GM18519 (cell line): ENCODE data around the gene CCDC28A.

Source experiments
- ATAC-seq: cut with Tn5 transposase; IDR thresholded peaks from one replicate; pipeline ENCODE4 v1.9.1; 2021; ENCODE audit warnings: mild to moderate bottlenecking, moderate library complexity; ENCODE audit not compliant: unreplicated experiment, low FRiP score

Gene CCDC28A

GRCh38 chr6:138787138-138787537 lies 13.6 kb downstream of the CCDC28A start:
- no peak for ATAC-seq

DNA sequence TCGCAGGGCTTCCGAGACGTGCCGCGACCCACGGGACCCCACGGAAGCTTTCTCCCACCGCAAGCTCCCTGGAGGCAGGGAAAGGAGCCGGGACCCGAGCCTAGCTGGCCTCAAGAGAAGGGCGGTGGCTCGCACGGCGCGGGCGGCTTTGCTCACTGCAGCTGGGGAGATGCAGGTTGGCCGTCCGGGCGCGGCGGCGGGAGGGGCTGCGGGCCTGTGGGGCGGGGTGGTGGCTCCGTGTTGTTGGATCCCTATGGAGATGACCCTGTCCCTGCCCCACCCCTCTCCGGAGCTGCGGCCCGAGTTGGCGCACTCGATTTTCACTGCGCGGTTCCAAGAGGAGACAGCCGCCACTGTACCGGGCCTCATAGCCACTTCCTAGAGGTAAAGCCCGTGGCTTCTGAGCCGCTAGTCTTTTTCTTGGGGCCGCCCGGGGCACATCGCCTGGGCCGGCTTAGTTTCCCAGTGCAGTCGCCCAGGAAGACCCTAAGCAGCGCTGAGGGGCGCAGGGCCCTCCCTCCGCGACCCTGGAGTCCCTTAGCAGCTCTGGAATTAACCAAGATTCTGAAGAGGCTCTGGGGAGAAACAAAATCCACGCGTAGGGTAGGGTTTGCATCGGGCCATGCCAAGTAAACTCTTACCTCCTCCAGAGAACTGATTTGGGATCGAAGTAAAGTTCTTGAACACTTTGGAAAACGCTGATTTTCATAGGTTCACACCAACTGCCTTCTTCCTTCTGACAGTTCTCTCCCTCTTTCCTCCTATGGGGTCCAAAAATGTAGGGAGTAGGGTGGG lies 22.4 kb downstream of the CCDC28A start, which contains the start of gene ECT2L:
ECT2L (plus strand) TSS at position 279 of the 795 bp plus-strand sequence. CDS start 17,188 bp downstream, outside the sequence.
- no peak for ATAC-seq

GRCh38 chr6:138796771-138797170 lies 23.2 kb downstream of the CCDC28A start:
- no peak for ATAC-seq

DNA sequence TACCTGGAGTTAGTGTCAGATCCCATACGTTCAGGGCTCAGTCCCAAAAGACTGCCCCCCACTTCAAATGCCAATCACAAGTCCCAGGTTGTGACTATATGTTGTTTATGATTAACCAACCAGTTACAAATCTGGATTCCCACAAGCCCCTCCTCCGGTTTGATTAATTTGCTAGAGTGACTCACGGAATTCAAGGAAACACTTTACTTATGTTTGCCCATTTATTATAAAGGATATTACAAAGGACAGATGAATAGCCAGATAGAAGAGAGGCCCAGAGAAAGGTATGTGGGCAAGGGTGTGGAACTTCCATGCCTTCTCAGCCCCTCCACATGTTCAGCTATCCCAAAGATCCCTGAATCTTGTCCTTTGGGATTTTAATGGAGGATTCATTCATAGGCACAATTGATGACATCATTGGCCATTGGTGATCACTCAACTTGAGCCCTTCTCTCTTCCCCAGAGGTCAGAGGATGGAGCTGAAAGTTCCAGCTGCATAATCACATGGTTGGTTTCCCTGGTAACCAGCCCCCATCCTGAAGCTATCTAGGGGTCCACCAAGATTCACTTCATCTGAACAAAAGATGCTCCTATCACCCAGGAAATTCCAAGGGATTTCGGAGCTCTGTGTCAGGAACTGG lies 24.4 kb downstream of the CCDC28A start:
- no peak for ATAC-seq

- no peak for ATAC-seq
Observed at GRCh38 chr6:138800377-138801150, 27.0 kb downstream of the CCDC28A start.

DNA sequence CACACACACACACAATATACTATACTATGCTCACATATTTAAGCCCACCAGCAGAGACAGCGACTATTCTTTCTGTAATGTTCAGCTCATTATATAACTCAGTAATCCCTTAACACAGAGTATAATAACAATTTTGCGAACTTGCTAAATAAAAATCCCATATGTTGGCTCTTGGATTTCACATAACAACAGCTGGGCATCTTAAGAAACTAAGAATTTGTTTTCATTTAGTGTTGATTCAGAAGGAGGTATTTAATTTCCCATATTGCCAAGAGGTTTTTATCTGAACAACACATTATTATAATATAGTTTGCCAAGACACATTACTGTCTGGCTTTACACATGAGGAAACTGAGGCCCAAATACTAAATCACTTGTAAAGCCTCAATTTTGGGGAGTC lies 29.8 kb downstream of the CCDC28A start:
- ATAC-seq: no peak

- no peak for ATAC-seq
Observed at GRCh38 chr6:138803861-138804260, 30.3 kb downstream of the CCDC28A start.

DNA sequence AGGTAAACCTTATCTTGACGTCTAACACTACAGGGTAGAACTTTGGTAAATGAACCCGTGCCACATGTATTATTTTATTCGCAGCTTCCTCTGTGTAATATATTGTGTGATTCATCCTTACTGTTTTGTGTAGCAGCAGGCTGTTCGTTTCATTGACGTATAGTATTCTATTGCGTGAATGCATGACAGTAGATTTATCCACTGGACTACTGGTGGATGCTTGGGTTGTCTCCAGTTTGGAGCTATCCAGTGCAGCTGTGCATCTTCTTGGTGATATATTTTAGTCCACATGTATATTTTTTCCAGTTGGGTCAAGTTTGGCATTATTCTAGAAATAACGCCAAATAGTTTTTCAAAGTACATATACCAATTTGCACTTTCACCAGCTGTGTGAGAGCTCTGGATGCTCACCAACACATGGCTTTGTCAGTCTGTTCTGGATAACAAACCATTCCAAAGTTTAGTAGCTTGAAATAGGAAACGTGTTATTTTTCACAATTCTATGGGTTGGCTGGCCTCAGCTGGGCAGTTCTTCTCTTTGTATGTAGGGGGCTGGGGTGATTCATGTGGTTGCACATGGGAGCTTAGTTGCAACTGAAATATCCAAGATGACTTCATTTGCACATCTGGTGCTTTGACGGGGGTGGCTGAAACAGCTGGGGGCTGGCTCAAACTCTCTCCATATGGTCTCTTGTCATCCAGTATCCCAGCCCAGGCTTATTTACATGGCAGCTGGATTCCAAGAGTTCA lies 31.6 kb downstream of the CCDC28A start:
- no peak for ATAC-seq

GRCh38 chr6:138806889-138807288 lies 33.3 kb downstream of the CCDC28A start:
- no peak for ATAC-seq

GRCh38 chr6:138809677-138810076 lies 36.1 kb downstream of the CCDC28A start:
- no peak for ATAC-seq

DNA sequence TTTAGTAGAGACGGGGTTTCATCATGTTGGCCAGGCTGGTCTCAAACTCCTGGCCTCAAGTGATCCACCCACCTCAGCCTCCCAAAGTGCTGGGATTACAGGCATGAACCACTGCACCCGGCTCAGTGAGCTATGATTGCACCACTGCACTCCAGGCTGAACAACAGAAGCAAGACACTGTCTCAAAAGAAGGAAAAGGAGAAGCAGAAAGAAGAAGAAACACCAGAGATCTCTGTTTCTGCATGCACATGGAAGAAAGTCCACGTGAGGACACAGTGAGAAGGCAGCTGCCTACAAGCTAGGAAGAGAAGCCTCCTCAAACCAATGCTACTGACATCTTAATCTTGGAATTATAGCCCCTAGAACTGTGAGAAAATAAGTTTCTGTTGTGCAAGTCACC lies 38.3 kb downstream of the CCDC28A start:
- no peak for ATAC-seq

- ATAC-seq: no peak
Observed at GRCh38 chr6:138814179-138814834, 40.7 kb downstream of the CCDC28A start.

DNA sequence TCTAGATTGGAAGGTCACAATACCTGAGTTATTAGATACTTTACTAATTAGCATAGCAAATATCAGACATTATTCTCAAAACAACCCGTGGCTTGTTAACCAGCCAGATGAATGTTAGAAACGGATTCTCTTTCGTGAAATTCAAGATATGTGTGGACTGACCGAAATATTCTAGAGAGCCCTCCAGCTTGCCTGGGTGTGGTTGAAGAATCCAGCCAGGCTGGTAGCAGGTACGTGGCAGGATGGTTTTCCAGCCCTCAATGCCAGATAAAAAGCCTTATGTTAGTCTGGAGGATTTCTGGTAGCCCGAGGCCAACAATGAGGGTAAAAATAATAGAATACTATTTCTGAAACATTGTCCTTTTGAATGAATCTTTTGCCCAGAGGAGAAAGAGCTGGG lies 41.7 kb downstream of the CCDC28A start:
- no peak for ATAC-seq

GRCh38 chr6:138815797-138816528 lies 42.4 kb downstream of the CCDC28A start:
- peak; percentile 51 for ATAC-seq

DNA sequence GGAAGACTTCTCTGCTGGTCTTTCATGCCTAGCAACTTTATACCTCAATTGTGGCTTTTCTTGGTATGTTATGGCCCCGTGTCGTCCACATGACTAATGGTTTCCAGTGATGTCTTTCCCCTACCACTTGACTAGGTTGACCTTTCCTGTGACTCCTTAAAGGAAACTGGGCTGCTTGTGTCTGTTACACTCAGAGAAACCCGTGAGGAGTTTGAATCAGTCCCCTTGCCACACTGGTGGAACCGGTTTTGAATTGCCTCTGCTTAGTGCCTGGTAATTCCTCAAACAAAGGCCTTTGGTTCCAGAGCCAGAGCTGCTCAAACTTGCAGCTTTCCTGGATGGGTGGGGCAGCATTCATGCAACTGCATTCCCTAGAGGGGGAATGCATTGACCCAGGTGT lies 44.2 kb downstream of the CCDC28A start:
- no peak for ATAC-seq

GRCh38 chr6:138818496-138819194 lies 45.1 kb downstream of the CCDC28A start:
- peak; percentile 56 for ATAC-seq

DNA sequence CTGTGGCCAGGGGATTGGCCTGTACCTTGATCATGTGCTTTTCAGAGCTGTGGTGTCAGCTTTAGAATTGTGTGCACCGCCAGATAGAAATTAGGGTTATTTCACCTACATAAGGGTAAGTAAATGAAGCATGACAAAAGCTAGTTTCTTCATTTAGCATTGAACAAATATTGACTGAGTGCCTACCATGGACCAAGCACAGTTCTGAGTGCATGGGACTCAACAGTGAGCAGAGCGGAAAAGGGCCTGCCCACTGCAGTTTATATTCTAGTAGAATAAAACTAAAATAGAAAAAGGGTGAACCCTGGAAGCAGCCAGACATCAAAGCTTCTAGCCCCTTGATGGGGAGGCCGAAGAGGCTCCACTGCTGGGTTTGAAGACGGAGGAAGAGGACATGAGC lies 48.0 kb downstream of the CCDC28A start:
- peak; percentile 10 for ATAC-seq

DNA sequence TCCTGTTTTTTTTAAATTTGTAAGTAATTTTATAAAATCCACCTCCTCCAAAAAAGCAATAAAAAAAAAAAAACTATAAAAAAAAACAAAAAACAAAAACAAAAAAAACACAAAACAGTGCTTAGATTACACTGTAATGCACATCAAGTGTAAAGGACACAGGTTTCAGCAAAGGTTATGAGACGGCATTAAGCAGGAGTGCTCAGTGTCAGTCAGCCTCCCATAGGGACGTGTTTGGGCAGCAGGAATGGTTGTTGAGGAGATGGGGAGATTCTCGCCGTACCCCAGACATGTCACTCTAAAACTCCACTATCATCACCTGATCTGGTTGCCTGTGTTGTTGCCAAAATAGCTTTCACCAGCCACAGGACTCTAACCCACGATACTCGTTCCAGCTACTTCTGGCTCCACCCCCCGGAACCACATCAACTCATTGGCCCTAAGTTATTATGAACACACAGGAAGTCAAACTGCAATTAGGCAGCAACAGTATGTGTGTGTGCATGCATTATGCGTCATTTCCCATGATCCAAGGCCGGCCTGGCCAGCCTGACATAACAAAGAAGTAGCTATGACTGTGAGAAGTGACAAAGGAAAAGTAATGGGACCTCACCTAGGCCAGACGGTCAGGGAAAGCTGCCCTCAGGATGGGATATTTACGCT lies 51.0 kb downstream of the CCDC28A start:
- no peak for ATAC-seq
